ENCODE data around the gene RHNO1. TPM values are rescaled to one million over a fixed set of nuclear protein-coding genes. Genes with fewer than 3 reads are reported as not detected.
A peak's percentile ranks its signal among the peaks of the same experiment; 100 is the strongest.

The RHNO1 gene, protein sequence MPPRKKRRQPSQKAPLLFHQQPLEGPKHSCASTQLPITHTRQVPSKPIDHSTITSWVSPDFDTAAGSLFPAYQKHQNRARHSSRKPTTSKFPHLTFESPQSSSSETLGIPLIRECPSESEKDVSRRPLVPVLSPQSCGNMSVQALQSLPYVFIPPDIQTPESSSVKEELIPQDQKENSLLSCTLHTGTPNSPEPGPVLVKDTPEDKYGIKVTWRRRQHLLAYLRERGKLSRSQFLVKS
- 19.5 and 27.9 TPM in 2 replicates for total RNA-seq

DNA sequence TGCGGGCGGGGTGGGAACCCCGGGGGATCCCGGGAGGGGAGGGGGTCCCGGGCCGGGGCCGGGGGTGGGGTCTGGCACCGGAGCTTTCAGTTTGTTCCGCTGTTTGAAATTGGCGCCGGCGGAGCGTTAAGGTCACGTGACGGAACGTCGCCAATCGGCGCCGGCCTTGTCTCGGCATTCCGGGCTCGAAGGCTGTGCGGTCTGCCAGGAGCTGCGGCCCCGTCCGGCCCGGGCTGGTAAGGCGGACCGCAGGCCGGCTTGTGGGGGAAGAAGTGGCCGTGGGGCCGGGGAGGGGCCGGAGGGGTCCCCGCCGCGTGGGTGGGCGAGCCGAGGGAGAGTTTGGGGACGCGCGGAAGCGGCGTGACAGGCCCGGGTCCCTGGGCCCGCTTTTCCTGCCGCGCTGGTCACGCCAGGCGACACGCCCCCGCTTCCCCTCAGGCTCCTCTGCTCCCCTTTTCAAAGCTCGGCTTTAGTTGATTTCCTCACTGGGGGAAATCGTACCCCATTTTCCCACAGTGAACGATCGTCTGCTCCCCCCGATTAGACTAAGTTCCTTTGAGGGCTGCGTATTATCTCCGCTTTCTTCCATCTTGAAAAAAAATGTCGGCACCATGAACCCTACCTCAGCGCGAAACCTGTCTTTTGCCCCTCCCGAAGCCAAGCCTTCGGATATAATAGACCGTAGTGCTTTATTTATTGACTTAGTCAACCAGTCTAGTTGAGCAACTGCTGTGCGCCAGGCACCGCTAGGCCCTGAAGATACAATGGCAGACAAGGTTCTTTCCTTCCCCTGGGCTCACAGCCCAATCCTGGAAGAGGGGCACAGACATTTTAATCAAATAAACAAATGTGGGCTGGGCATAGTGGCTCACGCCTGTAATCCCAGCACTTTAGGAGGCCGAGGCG, at the start of gene RHNO1, which contains the start of gene FOXM1:
TSS of gene RHNO1 (plus strand) at position 177 of the 906 bp plus-strand sequence. CDS start 8,144 bp downstream, outside the sequence.
TSS of gene FOXM1 (minus strand) at position 128 of the 906 bp plus-strand sequence. CDS start 2,696 bp downstream, outside the sequence.
- peak; percentile 68 for DNase-seq (ENCODE audit: low read depth, low spot score)

GRCh38 chr12:2829275-2829674, 47.7 kb upstream of the RHNO1 start:
- DNase-seq (ENCODE audit: low read depth, low spot score): no peak

GRCh38 chr12:2832550-2833127, 44.4 kb upstream of the RHNO1 start:
- no peak for DNase-seq (ENCODE audit: low read depth, low spot score)

DNA sequence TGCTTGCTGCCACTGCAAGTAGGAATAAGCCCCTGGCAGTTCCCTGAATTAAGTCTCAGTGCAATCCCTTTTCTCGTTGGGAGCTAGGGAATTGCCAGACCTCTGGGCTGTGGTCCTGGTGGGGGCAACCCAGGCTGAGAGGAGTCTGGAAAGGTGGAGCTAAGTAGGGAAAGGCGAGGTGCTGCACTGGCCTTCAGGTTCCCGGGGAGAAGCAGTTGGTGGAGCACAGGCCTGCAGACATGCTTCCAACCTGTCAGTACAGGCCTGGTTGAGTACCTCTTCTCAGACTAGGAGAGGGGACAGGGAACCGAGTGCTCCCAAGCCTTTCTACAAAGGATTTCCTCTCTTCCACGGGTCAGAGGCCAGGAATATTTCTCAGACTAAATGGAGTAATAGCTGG, 43.7 kb upstream of the RHNO1 start:
- DNase-seq (ENCODE audit: low read depth, low spot score): no peak

DNA sequence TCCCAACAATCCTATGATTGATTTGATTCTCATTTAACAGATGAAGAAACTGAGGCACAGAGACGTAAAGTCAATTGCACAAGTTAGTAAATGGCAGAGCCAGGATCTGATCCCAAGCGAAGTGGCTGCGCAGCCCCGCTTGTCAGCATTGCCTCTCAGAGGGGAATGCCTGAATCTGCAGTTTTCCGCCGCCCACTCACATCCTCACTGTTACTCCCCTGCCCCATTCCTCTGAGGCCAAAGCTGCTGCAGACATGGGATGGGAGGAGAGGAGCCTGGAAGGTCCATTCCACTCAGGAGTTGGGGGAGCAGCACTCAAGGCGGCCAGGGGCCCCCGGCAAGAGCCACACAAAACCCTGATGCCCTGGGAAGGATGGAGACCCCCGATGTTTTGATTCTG, 43.2 kb upstream of the RHNO1 start:
- no peak for DNase-seq (ENCODE audit: low read depth, low spot score)

DNA sequence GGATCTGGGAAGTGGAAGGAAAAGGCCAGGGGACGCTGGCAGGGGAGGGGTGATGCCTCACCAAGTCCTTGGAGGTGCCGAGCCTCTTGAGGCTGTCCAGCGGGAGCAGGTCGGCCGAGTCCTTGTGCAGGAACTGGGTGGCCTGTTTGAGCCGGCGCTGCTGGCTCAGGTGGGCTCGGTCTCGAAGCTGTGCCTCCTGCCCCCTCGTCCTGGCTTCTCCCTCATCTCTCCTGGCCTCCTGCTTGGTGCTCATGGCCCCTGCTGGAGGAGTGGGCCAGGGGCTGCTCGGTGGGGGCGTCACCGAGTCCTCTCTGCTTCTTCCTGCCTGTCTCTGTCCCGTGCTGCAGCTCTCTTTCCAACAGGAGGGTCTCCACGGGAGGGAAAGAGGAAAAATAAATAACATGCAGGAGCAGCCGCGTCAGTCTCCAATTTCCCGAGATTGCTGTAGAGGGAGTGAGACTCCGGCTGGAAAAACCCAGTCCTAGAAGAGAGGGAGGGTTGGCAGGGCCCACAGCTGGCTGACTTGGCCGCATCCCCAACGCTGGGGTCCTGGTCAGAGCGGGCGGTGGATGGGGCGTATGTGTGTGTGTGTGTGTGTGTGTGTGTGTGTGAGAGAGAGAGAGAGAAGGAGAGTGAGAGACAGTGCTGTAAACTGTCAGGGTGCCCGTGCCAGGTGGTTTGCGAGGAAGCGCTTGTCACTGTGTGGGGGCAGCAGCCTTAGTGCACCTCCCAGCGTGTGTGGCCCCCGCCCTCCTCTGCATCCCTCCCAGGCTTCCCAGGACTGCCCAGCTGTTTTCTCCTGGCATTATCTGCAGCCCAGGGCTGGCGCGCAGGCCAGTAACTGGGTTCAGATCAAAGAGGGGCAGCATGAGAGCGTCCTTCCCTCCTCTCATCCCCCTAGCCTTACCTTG, 42.2 kb upstream of the RHNO1 start, which contains the start of gene NRIP2:
TSS of gene NRIP2 (minus strand) at position 455 of the 911 bp plus-strand sequence. CDS start at position 403, 52 bp downstream.
- no peak for DNase-seq (ENCODE audit: low read depth, low spot score)

DNA sequence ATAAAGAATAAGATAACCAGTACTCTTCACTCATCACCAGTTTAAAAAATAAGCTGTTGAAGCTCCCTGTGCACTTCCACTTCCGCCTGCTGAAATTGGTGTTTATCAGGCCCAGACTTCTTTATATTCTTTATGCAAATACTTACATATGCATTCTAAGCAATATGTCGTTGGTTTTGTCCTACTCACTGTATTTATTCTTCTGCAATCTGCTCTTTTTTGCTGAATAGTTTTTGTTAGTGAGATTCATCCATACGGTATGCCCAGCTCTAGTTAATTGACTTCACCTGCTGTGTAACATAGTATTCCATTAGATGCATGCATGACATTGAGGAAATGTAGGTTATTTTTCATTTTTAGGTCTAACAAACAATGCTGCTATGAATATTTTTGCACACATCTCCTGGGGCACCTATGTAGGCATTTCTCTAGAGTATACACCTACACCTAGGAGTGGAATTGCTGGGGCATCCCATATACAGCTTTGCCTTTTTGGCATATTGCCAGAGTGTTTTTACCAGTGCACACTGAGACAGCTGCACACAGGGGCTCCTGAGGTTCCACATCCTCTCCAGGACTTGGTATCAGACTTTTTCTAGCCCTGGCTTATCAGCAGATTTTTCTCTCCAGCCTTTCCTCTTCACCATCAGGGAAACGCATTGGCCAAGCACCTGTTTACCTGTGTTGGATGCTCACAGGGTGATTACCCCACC, 41.2 kb upstream of the RHNO1 start:
- no peak for DNase-seq (ENCODE audit: low read depth, low spot score)

DNA sequence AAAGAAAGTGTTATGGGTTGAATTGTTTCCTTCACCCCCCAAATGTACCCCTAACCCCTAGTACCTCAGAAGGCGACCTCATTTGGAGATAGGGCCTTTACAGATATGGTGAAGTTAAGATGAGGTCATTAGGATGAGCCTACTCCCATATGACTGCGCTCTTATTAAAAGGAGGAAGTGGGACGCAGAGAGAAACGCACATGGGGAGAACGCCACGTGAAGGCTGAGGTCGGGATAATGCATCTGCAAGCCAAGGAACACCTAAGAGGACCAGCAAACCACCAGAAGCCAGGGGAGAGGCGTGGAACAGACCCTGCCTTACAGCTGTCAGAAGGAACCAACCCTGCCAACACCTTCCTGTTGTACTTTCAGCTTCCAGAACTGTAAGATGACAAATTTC, 40.4 kb upstream of the RHNO1 start:
- no peak for DNase-seq (ENCODE audit: low read depth, low spot score)

DNA sequence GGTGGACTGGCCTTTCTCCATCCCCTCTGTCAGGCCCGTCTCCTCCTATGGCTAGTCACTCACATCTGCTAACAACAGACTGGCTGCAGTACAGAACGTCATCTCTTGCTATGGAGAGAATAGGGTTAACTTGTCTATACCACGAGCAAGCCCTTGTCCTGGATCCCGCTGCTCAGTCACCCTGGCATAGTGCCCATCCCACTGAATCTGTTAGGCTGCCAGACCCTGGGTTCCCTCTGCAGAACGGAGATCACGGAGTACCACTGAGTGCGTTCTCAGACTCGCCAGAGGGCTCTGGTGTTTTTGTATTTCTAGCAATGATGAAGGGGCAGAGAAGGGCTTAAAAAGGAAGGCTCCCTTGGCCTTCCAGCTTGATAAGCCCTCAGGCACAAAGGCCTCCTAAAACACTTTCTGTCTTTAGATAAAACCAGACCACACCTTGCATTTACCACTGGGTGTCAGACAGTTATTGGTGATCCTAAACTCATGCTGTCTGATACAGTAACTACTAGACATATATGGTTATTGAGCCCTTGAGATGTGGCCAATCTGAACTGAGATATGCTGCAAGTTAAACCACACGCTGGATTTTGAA, 35.9 kb upstream of the RHNO1 start:
- no peak for DNase-seq (ENCODE audit: low read depth, low spot score)

DNA sequence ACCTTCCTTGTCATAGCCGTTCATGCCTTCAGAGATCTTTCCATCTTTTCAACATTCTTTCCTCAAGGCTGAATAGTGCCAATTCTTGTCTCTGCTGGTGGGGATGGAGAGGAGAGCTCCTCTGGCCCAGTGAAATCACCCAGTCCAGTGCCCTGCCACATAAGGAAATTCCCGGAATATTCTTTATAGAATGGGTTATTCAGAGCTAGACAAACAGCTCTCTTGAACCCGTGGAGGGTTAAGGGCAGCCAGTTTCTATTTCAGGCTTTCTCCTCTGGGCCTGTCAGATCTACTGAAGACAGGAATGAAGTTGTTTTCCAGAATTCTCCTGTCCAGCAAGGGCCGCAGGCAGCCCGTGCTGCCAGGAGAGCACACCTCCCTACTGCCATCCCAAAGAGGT, 34.1 kb upstream of the RHNO1 start:
- no peak for DNase-seq (ENCODE audit: low read depth, low spot score)

DNA sequence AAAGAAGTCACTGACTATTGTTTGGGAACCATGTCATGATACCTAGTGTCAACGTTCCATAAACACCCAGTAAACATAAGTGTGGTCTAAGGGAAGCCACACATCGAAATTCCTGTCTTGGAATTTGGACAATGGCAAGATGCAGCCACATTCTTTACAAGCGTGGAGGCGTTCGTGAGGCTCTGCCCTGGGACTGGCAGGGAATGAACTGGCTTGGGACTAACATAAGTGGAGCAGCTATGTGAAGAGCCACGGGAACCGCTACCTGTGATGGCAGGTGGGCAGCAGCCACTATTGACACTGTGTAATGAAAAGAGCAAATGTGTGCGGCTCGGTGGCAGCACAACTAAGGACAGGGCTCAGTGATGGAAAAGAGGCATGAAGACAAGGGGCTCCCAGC, 32.2 kb upstream of the RHNO1 start:
- DNase-seq (ENCODE audit: low read depth, low spot score): no peak

- DNase-seq (ENCODE audit: low read depth, low spot score): peak; percentile 49
These were observed 31.7 kb upstream of the RHNO1 start for GRCh38 chr12:2845280-2845679.

GRCh38 chr12:2851931-2852330, 25.1 kb upstream of the RHNO1 start:
- DNase-seq (ENCODE audit: low read depth, low spot score): no peak

DNA sequence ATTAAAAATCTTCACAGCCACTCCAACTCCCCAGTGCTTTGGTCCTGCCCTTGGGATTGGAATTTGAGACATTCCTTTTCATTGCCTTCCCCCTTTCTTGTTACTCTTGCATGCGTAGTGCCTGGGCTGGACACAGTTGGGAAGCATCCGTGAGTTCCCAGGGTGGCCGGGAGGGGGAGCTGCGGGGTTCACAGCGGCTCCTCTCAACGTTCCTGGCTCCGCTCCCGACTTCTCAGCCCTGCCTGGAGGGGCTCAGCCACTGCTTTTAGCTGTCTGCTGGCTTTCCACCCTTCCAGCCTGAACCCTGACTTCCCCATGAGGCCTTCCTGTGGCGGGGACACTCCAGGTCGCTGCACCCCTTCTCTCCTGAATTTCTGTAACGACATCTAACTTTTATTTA, 23.4 kb upstream of the RHNO1 start:
- no peak for DNase-seq (ENCODE audit: low read depth, low spot score)

DNA sequence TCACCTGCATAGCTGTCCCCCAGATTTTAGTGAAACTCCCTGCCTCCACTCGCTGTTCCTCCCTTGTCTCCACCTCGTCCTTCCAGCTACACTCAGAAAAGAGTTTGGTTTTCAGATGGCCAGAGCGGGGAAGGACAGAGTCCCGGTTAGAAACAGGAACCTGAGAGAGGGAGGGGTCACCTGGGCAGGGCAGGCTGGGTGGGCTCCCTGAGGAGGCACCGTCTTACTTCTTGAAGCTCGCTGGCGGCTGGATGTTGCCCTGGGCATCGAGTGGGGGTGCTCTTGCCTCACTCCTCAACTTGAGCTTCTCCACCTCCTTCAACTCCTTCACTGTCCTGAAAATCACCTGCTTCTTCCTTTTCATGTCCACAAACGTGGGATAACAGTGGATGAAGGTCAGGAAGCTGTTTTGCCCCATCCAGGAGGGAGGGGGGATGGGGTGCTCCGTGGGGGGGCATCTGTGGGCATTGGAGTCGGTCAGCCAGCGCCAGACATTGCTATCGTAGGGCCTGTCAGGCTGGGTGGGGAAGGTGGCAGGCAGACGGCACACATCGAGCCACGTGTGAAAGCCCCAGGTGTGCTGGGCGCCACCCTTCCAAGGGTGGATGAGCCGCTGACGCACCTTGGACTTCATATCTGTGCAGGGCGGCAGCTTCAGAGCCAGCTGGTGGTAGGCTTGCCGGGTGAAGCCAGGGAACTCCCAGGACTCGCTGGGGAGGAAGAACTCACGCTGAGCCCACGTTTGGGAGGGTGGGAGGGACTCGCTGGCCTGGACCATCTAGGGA, 22.2 kb upstream of the RHNO1 start:
- DNase-seq (ENCODE audit: low read depth, low spot score): no peak

- no peak for DNase-seq (ENCODE audit: low read depth, low spot score)
These were observed 21.5 kb upstream of the RHNO1 start for GRCh38 chr12:2855546-2855945.

DNA sequence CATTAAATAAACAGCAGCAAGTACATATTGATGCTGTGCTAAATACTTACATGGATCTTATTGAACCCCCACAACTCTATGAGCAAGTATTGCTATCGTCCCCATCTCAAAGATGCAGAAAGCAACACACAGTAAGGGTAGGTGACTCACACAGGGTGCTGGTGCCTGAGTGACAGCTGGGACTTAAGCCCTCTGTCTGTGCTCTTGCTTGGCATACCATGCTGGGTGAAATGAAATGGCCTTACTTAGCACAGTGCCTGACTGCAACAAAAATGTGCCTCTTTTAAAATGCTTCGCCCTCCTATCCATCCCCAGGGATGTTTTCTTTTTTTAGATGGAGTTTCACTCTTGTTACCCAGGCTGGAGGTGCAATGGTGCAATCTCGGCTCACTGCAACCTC, 21.0 kb upstream of the RHNO1 start:
- no peak for DNase-seq (ENCODE audit: low read depth, low spot score)

DNA sequence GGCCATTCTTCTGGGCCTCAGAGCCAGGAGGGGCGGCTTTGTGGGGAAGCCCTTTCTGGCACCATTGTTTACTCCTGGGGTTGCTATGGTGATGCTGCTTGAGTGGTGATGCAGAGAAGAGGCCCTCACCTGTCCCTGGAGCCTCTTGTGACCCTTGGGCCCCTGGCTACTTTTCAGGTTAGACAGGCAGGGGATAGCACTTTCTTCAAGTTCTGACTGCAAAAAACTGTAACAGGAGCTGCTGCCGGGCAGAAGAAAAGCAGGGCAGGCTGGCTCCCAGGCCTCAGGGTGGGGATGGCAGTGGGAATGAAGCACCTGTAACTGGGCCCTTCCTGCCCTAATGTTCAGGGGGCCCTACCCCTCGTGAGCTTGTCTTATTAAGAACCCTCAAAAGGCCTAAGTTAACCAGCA, 20.0 kb upstream of the RHNO1 start, which contains the start of gene TEX52:
TSS of gene TEX52 (minus strand) at position 19 of the 411 bp plus-strand sequence. CDS start at position 6, 13 bp downstream.
- no peak for DNase-seq (ENCODE audit: low read depth, low spot score)

- DNase-seq (ENCODE audit: low read depth, low spot score): no peak
These were observed 19.4 kb upstream of the RHNO1 start for GRCh38 chr12:2857576-2857975.
